GM12874 (cell line): Measurements from ENCODE around the gene CES4A.

Experiments used
- CTCF ChIP-seq: IDR thresholded peaks from 2 replicates; pipeline ENCODE4 v1.5.1; 2011; ENCODE audit warnings: low read depth, mild to moderate bottlenecking, control low read depth, low read length, moderate library complexity; ENCODE audit not compliant: insufficient read depth

CES4A gene

GRCh38 chr16:66946541-66946940 is 41.8 kb upstream of the CES4A start:
- TF ChIP-seq CTCF: no peak

GRCh38 chr16:66946974-66947301 is 41.5 kb upstream of the CES4A start:
- no peak for TF ChIP-seq CTCF

GRCh38 chr16:66947302-66948065 is 40.9 kb upstream of the CES4A start:
- peak; percentile 76 for TF ChIP-seq CTCF

GRCh38 chr16:66948134-66948836 is 40.1 kb upstream of the CES4A start:
- no peak for TF ChIP-seq CTCF

GRCh38 chr16:66948837-66949225 is 39.6 kb upstream of the CES4A start:
- no peak for TF ChIP-seq CTCF

- TF ChIP-seq CTCF: no peak
Measured at GRCh38 chr16:66949472-66949871, 38.9 kb upstream of the CES4A start.

GRCh38 chr16:66950437-66950836 is 38.0 kb upstream of the CES4A start:
- no peak for TF ChIP-seq CTCF
